Stimulated activated CD4-positive, alpha-beta T cell treated with anti-CD3 and anti-CD28 coated beads, Interleukin-2, amount 100 ng/mL, for 4 hours (primary cell): ENCODE results near the gene EMID1.

Experiments
- DNase-seq: peaks from one replicate; pipeline ENCODE4 v3.0.0-alpha.2; 2020; ENCODE audit warnings: low read depth

EMID1 gene

DNA sequence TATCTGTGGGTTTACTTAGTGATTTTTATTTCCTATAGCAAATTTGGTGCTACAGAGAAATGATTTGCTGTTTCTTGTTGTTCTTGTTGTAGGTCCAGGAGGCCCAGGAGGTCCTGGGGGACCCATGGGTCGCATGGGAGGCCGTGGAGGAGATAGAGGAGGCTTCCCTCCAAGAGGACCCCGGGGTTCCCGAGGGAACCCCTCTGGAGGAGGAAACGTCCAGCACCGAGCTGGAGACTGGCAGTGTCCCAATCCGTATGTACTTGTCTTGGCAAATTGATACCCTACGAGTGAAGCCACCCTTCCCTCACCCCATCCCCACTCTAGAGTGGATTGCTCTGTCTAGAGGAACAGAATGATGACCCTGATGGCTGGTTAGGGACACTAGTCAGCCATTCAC is 92.9 kb downstream of the EMID1 start:
- DNase-seq = no peak

DNA sequence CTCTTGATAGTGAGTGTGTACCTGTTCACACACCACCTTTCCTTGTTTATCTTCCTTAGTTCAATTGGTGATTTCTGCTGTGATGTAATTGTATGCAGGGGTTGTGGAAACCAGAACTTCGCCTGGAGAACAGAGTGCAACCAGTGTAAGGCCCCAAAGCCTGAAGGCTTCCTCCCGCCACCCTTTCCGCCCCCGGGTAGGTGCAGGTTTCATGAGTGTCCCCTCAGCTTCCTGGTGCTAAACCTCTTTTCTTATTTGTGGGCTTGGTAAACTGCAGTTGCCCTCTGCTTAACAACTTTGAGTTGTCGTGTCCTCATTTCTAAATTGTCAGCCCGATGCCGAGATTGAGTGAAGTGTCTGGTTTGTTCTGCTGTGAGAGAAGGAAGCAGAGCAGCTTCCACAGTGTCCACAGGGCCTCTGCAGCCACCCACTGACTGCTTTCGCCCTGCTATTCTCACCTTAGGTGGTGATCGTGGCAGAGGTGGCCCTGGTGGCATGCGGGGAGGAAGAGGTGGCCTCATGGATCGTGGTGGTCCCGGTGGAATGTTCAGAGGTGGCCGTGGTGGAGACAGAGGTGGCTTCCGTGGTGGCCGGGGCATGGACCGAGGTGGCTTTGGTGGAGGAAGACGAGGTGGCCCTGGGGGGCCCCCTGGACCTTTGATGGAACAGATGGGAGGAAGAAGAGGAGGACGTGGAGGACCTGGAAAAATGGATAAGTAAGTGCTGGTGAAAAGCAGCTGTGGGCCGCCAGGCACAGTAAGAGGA is 93.6 kb downstream of the EMID1 start:
- DNase-seq = no peak

DNA sequence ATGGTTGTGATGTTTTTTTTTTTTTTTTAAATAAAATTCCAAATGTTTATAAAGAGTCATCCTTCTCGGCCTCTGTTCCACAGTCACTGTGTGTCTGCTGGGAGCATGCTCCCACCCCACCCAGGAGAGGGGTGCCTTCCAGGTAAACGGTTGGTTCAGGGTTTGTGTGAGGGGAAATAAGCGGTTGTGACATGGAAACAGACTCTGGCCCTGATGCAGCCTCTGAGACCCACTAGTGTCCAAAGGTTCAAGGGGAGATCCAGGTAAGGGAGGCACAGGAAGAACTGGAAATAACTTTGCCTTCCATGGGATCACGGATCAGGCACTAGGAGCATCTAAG is 94.7 kb downstream of the EMID1 start:
- no peak for DNase-seq

DNA sequence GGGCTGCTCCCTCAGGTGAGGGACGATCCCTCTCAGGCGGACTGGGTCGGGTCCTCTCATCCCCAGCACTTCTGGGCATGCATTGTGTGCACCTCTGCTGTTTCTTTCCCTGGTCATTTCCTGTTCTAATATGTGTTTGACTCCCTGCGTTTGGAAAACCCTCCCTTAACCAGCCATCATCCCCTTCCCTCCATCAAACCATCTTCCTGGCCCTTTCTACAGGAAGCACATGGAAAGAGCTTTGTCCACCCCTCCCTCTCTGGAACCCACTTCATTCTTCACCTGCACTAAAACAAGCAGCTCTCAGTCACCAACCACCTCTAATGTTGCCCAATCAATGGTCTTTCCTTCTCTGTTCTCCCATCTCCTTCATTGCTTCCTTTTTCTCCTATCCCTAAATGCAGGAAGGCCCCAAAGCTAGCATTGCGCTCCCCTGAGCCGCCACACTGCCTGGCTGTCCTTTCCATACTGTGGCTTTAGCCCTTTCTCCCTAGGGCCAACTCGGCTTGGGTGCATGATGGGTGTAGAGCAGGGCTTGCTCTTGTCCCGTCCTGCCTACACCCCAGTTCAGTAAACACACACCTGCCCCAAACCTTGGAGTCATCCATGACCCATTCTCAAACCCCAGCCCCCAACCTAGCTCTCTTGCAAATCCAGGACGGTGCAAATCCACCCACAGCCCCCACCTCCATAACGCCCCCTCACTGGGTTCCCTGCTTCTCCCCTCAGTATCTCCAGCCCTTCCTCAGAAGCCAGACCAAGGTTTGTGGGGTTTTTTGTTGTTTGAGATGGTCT is 95.3 kb downstream of the EMID1 start:
- DNase-seq = no peak

DNA sequence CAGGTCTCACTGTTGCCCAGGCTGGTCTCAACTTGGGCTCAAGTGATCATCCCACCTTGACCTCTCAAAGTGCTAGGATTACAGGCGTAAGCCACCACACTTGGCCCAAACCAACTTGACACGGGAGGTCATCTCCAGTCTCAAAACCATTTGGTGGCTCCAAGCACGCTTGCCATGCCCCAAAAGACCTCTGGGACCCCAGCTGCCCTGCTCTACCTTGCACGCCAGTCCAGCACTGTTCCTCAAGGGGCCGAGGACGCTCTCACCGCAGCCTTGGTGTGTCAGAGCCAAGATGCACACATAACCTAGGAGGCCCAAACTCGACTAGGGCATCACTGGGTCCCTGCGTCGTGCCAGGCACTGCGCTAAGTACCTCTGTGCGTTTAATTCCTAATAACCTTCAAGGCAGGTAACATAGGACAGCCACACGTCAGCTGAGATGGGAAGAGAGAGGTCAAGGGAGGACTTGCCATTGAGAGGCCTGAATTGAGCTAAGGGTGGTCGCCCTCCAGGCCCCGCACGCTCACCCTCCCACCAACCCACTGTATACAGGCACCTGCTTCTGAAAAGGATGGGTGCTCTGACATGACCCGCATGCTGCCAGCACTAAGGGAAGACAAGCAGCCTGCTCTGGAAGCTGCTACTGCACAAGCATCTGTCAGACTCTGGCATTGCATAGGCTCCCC is 96.2 kb downstream of the EMID1 start:
- DNase-seq = no peak

DNA sequence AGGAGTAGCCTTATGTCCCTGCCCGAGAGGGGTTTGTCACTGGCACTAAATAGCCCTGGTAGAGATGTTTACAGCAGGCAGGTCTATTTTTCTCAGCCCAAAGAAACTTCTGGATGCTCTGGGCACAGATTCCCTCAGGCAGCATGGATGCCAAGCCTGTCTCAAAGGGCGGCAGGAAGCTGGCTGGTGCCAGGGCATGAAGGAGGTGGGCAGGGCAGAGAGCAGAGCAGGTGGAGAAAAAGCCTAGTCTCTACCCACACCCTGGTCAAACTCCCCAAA is 96.6 kb downstream of the EMID1 start:
- no peak for DNase-seq

DNA sequence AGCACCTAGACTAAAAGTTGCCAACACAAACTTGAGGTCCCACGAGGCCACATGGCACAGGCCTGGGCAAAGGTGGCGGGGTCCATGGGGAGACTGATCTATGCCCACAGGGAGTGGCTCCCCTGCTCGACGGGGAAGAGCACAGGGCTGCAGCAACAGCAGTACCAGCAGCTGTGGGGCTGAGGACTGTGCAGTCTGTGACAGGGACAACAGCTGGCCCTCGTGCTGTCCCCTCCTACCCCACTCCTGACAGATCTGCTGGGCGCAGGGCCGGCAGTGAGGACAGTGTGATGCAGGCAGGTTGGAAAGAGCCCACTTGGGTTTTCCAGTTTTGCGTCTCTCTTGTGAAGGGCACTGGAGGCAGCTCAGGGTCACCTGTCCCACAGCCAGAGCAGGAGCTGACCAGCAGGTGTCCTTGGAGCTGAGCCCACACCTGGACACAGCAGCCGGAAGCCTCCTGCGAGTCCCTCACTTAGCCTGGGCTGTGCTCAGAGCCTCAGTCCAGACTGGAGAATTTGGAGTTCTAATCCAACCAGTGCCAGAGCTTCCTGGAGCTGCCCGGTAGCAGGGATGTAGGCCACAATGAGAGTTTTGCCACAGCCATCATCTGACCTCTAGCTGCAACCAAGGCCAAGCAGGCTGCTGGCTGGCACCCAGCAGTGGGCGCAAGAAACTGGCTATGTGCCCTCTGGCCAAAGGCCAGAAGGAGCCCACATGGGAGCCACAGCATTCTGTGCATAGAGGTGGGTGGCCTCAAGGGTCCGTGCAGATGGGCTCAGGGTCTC is 97.2 kb downstream of the EMID1 start:
- DNase-seq = no peak

DNA sequence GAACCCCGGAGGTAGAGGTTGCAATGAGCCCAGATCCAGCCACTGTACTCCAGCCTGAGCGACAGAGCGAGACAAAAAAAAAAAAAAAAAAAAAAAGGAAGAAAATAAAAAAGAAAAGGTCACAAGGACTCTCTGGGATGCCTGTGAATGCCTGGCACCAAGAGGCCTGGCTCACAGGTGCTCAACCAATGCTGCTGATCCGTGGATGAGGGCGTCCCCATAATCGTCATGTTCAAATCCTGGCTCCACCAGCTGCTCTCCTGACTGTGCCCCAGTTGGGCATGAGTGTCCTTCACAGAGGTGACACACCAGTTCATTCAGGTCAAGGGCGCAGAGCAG is 100.1 kb downstream of the EMID1 start:
- DNase-seq = no peak

DNA sequence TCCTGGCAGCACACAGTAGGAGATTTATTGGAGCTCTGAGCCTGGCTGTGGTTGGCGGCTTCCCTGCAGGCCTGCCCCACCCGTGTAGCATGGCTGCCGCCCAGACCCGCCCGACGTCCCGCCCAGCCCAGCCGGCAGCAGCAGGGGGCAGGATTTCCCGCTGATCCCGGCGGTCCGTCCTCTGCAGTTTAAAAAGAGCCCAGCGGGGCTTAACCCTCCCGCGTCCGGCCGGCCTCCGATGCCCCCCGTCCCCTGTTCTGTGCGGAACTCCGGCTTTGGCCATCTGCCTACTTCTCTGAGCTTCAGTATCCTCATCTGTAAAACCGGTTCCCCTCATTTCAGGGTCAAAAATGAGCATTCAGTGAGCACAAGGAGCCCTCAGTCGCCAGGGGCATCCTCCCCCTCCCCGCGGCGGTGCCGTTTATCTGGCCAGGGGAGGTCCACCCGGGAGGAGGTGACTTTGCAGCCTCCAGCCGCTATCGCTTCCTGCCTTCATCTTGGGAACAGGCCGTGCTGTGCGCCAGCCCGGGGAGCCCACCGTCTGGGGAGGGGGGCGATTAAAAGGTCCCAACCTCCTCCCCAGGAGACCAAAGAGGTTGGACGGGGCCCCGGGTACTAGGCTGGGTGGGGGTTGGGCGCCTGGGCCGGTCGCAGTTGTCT is 100.6 kb downstream of the EMID1 start, which contains the start of gene GAS2L1:
GAS2L1 (plus strand) TSS at position 476 of the 660 bp plus-strand sequence. CDS start 1,456 bp downstream, outside the sequence.
- peak; percentile 13 for DNase-seq

DNA sequence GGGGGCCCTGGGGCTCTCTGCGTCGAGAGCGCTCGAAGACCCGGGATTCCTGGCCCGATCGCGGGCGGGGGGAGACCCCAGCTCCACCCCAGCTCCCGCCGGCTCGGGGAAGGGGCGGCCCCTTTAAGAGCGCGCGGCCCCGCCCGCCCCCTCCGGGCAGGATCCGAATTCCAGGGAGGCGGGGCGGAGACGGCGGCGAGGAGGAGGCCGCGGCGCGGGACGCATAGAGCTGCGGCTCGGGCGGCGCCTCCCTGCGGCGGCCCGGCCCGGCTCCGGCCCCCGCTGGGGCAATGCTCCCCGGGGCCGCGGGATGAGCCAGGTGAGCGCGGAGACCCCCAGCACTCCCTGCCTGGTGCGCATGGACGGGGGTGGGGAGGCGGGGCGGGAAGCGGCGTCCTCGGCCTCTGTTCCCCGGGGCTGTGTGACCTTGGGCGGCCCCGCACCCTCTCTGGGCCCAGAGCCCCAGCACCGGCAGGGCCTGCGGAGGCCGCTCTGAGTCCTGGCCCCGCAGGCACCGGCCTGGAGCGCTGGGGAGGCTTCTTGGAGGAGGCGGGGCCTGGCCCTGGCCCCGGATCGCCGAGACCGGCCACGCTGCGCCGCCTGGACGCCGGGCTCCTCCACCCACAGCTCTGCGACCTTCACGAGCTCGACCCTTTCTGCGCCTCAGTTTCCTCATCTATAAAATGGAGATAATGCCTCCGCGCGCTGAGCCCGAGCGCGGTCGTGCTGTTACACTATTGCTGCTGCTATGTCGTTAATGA is 101.3 kb downstream of the EMID1 start:
- no peak for DNase-seq

DNA sequence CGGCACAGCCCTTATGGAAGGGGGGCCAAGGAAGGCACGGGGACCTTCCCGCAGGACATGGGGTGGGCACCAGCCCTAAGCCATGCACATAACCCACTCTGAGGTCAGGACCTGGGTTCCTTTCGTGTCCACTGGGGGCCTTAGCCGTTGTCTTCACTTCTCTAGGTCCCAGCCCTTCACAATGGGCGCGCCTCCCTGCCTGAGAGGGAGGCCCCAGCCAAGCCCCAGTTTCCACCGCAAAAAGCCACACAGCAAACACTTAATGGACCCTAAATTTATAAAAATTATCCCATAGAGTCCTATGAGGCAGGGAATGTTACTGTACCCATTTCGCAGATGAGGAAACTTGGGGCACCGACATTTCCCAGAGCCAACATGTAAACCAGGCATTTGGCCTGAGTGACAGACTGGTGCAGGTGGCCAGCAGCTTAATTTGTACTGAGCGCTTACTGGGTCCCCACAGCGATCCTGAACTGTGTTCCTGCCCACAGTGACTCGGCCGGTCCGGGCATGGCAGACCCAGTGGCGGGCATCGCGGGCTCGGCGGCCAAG is 102.0 kb downstream of the EMID1 start:
- DNase-seq = no peak

DNA sequence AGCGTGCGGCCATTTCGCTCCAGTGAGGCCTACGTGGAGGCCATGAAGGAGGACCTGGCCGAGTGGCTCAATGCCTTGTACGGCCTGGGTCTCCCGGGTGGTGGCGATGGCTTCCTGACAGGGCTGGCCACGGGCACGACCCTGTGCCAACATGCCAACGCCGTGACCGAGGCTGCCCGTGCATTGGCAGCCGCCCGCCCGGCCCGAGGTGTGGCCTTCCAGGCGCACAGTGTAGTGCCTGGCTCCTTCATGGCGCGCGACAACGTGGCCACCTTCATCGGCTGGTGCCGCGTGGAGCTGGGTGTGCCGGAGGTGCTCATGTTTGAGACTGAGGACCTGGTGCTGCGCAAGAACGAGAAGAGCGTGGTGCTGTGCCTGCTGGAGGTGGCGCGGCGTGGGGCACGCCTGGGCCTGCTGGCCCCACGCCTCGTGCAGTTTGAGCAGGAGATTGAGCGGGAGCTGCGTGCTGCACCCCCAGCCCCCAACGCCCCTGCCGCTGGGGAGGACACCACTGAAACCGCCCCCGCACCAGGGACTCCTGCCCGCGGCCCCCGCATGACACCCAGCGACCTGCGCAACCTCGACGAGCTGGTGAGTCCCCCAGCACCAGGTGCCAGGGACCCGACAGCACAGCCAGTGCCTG is 102.6 kb downstream of the EMID1 start:
- DNase-seq = no peak

DNA sequence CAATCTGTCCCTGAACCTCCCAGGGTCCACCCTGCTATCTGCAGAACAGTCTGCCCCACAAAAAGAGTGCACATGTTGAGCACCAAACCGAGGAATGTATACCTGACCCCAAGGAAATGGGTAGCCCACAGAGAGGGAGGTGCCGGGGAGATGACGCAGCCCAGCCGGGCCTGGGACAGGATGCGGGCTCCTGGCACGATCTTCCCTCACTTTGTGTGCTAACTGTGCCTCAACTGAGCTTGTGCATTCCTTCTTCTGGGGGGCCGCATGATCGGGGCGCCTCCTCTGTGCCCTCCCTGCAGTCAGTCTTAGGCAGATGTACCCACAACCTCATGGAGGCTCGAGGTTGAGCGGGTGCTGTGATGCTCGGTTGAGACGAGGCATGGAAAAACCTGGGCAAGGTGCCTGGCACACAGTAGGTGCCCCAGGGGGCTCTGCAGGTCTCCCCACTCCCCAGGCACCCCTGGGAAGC is 103.1 kb downstream of the EMID1 start:
- DNase-seq = no peak
